GM19035 (cell line): ENCODE results near the gene ENTPD2.

Experiments
- ATAC-seq: cut with Tn5 transposase; IDR thresholded peaks from one replicate; pipeline ENCODE4 v1.9.1; 2021; ENCODE audit not compliant: unreplicated experiment

The ENTPD2 gene

DNA sequence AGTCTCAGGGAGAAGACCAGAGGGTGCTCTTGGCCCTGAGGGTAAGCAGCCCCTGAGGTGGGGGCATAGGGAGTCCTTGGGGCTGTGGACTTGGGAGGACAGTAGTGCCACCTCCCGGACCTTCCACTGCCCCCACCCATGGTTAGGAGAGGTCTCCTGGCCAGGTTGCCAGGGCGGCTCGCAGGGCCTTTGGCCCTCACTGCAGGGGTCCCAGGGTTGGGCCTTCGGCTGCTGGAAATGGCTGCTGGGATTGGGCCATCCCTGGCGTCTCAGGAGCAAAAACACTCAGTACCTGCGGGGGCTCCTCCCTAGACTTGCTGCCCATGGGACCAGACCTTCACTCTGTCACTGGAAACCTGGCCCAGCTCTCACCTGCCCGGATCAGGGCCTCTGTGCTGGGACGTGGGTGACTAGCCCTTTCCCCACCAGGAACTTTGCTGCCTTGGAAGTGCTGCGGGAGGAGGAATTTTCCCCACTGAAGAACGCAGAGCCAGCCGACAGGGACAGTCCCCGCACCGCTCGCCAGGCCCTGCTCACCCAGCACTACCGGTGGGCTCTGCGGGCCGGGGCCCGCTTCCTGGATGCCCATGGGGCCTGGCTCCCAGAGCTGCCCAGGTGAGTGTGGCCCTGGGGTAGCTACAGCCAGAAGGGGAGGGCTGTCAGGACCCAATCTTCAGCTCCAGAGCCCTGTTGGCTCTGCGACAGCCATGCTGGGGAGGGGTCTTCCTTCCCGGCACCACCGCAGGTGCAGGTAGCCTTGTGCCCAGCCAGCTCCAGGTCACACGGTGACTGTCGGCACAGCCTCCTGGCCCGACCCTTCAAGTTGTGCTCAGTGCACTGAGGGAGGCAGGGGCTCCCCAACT, 26.6 kb upstream of the ENTPD2 start:
- no peak for ATAC-seq

DNA sequence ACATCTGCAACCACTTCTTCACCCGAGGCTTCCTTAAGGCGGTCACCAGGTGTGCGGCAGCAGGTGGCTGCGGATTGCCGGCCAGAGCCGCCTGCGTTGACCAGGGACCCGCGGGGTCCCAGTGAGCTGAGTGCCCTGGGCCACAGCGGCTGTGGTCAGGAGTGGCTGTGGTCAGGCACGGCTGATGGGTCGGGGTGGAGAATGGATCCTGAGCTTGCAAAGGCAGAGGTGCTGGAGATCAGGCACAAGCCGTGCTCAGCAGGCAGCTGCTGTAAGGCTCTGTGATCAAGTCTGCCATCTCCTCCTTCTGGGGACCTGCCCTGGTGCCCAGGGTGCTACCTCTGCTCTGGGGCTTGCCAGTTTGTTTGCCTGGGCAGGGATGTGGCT, 25.5 kb upstream of the ENTPD2 start:
- ATAC-seq = no peak

DNA sequence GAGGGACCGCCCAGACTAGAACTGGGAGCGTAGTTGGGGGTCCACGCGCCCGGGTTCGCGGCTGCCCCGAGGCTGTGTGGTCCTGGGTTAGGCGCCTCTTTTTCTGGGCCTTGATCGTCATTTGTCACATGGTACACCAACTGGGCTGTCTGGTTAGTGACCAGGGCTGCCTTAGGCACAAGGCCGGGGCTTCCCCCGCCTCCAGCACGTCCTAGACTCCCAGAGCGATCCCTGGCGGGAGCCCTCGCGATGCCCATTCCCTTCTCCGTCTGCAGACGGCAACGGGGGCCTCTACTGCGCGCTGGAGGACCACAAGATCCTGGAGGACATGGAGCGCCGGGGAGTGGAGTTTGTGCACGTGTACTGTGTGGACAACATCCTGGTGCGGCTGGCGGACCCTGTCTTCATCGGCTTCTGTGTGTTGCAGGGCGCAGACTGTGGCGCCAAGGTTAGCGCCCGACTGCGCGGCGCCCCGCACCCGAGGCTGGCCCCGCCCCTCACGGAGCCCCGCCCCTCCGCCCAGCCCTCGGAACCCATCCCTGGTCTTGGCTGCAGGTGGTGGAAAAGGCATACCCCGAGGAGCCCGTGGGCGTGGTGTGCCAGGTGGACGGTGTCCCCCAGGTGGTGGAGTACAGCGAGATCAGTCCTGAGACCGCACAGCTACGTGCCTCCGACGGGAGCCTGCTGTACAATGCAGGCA, 25.0 kb upstream of the ENTPD2 start:
- ATAC-seq = no peak

DNA sequence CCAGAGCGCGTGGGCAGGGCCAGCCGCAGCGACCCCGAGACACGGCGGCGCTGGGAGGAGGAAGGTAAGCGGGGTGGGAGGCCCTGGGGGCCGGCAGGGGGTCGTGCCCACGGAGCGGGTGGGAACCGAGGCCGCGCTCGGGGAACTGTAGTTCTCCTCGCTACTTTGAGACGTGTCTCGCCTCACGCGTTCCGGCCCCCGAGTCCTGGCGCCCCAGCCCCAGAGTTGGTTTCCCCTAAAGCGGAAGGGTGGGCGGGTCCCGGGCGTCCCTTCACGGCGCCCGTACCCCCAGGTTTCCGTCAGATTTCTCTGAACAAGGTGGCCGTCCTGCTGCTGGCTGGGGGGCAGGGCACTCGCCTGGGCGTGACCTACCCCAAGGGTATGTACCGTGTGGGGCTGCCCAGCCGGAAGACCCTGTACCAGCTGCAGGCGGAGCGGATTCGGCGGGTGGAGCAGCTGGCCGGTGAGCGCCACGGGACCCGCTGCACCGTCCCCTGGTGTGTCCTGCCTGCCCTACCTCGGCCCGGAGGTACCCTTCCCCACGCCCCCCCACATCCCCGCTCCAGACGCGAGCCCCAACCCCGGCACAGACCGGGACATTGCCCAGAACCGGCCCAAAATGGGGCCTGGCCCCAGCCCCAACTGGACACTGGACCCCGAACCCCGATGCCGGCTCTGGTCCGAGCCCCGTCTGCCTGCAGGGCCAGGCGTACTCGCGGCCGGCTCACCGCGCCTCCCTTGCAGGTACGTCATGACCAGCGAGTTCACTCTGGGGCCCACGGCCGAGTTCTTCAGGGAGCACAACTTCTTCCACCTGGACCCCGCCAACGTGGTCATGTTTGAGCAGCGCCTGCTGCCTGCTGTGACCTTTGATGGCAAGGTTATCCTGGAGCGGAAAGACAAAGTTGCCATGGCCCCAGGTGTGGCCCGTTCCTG, 24.2 kb upstream of the ENTPD2 start:
- peak; percentile 15 for ATAC-seq

DNA sequence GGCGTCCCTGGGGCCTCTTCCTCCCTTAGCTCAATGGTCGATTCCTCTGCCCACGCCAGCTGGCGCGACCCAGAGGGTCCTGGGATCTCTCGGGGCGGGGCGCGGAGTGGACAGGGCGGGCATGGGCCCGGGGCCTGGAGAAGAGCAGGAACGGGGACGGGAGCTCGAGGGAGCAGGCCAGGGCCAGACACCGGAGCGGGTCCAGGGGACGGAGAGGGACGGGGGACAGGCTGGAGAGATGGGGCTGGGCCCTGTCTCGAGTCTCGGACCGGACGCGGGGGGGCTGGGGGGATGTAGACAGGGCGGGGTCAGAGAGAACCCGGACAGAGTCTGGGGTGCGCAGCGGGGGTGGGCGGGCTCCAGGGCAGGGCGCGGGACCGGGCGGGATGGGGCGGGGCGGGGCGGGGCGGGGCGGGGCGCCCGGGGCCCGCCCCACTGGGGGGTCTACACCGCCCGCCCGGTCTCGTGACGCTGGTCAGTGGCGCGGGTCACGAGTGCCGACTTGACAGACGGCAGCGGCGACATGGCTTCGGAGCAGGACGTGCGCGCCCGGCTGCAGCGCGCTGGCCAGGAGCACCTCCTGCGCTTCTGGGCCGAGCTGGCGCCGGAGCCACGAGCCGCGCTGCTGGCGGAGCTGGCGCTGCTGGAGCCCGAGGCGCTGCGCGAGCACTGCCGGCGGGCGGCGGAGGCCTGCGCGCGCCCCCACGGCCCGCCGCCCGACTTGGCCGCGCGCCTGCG, 23.3 kb upstream of the ENTPD2 start, which contains the start of gene UAP1L1:
Gene UAP1L1, plus strand, starts transcription at position 508 of the 738 bp plus-strand sequence. Its CDS starts 16 bp downstream, at position 524.
- ATAC-seq = peak; percentile 71

DNA sequence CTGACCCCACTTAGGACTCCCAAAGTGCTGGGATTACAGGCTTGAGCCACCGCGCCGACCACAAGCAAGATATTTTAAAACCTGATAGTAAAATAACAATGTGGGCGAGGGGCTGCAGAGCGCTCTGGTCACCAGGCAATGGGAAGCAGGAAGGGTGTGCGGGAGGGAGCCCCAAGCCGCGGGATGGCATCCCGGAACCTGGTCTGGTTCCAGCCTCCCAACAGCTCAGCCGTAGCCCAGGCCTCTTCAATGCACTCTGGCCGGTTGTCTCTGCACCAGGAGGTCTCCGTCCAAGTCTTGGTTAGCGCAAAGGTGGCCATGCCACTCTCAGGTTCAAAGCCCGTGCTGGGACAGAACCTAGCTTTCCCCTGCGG, 22.8 kb upstream of the ENTPD2 start:
- no peak for ATAC-seq

DNA sequence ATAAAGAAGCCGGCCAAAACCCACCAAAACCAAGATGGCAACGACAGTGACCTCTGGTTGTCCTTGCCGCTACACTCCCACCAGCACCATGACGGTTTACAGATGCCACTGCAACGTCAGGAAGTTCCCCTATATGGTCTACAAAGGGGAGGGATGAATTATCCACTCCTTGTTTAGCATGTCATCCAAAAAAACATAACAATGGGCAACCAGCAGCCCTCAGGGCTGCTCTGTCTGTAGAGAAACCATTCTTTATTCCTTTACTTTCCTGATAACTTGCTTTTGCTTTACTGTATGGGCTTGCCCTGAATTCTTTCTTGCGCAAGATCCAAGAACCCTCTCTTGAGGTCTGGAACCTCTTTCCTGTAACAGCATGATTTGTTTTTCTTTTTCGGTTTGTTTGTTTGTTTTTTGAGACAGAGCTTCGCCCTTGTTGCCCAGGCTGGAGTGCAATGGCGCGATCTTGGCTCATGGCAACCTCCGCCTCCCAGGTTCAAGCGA, 21.5 kb upstream of the ENTPD2 start:
- ATAC-seq = no peak

DNA sequence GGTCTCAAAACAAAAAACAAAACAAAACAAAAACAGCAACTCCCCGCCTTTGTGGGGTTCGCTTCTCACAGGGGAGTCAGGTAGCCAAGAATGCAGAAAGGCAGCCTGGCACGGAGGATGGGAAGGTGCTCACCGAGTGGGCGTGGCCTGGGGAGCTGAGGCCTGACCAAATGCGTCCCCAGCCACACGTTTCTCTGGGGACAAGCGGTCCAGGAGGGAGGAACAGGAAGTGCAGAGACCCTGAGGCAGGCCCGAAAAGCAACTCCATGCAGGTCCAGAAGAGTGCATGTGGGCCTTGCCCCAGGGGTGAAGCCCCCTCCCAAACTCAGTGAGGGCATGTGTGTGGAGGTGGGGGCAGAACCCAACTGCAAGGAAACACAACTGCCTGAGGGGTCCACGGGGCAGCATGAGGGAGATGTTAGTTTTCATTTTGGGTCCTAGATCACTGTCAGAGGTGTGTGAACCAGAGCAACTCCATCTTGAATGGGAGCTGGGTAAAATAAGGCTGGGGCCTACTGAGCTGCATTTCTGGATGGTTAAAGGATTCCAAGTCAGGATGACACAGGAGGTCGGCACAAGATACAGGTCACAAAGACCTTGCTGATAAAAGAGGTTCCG, 20.9 kb upstream of the ENTPD2 start:
- ATAC-seq = no peak

DNA sequence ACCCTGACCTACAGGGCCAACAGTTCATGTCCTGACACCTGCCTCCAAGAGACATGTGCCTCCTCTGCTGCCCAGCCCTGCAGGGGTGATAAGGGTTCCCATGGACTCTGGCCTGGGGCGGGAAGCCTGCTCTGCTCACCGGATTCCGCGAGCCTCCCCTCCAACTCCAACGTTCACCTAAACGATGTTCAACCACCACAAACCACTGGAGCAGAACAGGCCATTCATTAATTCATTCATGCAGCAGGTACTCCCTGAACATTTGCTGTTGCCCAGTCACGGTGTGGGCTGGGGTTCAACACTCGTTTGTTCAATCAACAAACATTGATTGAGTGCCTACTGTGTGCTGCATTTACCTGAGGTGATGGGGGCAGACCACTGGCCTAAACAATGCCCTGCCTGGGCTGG, 20.1 kb upstream of the ENTPD2 start:
- ATAC-seq = no peak

DNA sequence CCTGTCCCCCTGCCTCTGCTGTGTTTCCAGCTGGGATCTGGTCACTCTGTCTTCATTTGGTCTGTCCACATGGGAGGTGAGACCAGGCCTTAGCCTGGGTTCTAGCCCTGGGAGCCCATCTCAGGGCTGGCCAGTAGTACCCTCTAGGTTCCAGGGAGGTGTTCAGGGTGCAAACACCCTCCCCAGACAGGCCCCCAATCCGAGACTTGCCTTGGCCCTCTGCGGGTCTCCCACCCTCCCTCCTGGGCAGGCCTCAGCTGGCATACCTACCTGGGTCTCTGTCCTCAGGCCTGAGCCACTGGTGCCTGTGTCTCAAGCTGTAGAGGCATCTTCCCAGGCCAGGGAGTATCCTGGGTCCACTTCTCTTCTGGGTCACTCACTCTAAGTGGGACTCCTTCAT, 17.4 kb upstream of the ENTPD2 start:
- no peak for ATAC-seq

DNA sequence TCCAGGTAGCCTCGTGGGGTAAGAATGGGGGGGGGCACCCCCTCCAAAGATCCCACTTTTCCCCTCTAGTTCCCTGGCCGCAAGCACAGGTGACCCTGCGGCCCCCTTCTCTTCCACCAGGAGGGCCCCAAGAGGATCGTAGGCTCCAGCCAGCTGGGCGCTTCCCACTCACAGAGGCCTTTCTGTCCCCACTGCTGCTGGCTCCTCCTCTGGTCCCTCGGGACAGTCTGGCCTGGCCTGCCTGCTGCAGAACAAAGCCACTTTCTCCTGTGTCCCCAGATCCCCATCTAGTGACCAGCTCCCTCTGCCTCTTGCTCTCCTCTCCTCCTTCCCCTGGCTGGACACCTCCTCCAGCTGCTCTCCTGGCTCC, 17.0 kb upstream of the ENTPD2 start:
- ATAC-seq = no peak

DNA sequence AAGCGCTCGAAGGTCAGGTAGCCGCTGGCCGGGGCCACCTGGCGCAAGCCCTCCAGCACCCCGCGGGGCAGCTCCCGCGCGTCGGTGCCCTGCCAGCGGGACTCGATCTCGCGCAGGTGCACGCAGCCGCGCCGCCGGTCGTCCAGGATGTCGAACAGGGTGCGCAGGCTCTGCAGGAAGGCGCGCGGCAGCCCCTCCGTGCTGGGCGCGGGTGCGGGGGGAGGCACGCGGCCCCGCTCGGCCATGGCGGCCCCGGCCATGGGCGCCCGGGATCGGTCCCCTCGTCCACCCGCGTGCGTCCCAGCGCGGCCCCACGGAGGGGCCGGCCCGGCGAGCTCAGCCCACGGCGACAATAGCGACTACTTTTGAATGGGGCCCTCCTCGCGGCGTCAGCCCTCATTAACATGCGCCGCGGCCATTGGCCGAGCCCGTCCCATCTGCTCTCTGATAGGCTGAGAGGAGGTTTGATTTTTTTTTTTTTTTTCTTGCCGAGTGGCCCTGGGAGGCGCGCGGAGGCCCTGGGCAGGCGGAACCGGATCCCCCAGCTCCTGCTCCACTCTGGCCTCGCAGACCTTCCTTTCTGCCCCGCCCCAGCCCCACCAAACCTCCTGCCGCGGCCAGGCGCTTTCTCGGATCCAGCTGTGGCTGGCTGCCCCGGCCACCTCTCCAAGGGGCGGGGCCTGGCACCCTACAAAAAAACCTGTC, 16.5 kb upstream of the ENTPD2 start, which contains the start of gene SAPCD2:
Gene SAPCD2, minus strand, starts transcription at position 357 of the 705 bp plus-strand sequence. Its CDS starts 97 bp downstream, at position 260.
- peak; percentile 77 for ATAC-seq

DNA sequence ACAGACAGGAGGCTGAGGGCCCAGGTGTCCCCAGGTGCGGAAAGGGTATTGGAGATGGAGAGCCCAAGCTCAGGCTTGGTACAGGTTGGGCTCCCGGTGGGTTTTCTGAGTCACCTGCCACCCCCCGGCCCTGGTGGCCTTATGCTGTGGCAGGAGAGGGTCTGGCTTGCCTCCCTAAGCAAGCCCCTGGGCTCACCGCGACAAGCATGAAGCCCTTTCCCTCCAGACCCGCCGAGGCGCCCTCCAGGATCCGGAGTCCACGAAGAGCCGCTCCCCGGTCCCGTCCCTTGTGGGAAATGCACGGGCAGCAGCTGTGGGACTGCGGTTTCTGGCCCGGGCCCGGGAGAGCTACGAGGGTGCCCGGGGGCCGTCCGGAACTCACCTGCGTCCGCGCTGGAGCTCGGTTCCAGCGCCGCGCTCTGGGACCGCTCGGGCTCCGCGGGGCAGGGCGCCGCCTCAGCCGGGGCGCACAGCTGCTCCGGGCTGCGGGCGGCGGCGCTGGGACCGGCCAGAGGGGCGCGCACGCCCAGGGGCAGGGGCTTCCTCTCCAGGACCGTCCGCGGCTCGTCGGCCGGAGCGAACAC, 15.7 kb upstream of the ENTPD2 start:
- ATAC-seq = peak; percentile 11

DNA sequence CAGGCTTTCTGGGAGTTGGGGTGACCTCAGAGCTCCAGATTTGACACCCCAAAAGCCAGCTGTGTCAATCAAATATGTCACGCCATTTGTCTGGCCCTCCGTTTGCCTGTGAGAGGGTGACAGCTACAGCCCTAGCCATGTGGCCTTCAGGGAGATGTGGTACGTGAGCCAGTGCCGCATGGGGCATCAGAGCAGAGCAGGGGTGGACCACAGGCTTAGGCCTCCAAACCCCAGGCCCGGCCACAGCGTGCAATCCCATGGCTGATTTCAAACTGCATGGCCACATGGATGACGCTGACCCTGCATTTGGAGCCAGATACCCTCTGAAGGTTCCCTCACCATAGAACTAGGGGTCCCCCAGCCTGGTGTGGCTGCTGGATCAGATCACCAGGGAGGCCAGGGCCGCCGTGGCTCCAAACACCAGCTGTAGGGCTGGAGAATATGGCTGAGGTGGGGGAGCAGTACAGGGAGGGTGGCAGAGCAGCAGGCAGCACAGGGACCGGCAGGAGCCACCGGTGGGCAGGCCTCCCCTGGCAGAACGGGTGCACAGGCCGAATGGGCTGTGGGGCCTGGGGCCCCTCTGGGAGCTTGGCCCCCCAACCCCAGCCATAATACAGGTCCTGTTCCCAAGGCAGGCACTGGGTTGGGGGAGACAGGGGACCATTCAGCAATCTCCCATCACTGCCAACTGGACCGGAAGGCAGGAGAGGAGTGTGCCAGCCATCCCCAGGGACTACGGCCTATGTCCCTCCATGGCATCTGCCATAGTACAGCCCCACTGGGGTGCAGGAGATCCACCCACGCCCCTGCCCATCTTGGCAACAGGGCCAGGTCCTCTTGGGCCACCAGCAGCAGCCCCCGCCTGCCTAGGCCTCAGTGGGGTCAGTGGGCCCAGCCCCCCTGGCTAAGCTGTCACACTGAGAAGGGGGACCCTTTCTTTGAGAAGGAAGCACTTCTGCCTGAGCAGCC, 15.0 kb upstream of the ENTPD2 start:
- ATAC-seq = no peak

DNA sequence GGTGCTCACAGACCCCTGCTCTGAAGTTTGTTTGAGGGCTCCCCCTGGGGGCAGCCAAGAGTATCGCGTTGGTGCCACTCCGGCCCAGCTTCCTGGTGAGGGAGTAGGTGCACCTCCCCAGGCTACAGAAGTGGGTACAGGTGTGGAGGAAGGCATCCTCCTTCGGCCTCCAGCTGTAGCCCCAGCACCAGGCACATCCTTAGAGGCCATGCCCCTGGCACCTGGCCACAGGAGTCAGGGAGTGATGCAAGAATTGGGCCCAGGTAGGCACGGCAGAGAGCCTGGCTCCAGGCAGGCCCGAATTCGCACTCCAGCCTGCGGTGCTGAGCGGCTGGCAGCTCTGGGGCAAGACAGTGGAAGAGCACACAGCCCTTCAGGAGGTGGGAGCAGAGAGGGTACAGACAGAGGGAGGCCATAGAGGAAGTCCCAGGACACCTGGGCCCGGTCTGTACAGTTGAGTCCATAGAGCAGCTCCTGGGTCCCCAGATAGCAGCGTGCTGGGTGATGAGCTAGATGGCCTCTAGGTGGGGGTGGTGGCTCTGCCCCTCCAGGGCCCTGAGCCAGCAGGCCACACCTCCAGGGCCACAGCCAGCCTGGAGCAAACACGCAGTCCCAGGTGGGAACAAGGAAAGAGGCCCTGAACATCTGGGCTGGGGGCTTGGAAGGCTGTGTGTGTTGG, 14.1 kb upstream of the ENTPD2 start:
- peak; percentile 32 for ATAC-seq

DNA sequence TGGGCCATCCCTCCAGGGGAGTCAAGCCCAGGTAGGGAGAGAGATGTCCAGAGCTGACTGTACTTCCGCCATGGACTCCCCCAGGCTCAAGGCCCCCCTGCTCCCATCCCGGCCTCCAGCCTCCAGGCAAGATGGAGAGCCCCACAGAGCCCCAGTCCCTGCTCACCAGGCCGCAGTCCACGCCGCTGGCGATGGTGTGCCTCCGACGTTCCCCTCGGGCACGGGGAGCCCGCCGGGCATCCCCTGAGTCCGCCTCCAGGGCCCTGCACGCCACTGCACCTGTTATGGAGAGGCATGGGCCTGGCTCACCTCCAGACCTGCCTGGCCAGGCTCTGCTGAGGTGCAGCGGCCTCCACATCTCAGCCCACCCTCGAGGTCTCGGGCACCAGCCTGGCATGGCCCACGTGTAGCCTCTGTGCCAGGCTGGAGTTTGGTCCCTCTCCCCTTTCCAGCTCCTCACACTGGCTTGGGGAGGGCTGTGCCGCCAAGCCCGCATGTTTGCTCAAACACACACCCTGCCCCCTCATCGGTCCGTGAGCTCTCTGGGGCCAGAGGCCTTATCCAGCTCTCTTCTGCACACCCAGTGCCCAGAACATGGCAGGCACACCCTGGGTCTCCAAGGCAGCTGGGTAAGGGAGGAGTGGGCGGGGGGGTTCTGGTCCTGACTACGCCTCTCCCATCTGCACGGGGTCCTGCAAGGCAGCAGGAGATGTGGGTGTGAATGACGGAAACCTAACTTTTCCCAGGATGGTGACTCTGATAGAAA, 12.4 kb upstream of the ENTPD2 start:
- ATAC-seq = no peak
